B cell (primary cell): ENCODE results near the gene CMTM3. TPM values are rescaled to one million over a fixed set of nuclear protein-coding genes. Genes with fewer than 3 reads are reported as not detected.

Experiments used
- ATAC-seq: fragments of 200-7000 bp; cut with Tn5 transposase; one replicate; pipeline ENCODE4 v1.10.0; 2021; ENCODE audit warnings: low read depth, mild to moderate bottlenecking, moderate number of reproducible peaks, moderate library complexity
- CTCF ChIA-PET: fragments of 350-600 bp; sonication (Branson Sonifier 250); formaldehyde crosslinking; loops from one replicate; lab custom pipeline; 2021; ENCODE audit warnings: antibody characterized with exemption, inconsistent platforms; lab: Charles Lee
- POLR2A ChIA-PET: fragments of 350-600 bp; sonication (Branson Sonifier 250); formaldehyde crosslinking; loops from one replicate; lab custom pipeline; 2021; ENCODE audit warnings: antibody characterized with exemption; lab: Charles Lee
- DNase-seq: peaks from one replicate; pipeline ENCODE4 v3.0.0; 2013
- H2AFZ ChIP-seq: 2 replicates; pipeline ENCODE4 v1.6.1; 2012; ENCODE audit warnings: mild to moderate bottlenecking, low read depth, low read length; ENCODE audit not compliant: insufficient read depth, poor library complexity, severe bottlenecking
- H3K27ac ChIP-seq, 2 donors: 1 replicate in 1 of 2; 2 replicates in 1 of 2; pipeline ENCODE4 v1.5.1; 2012 to 2013; ENCODE audit warnings: low read length in 2 of 2, mild to moderate bottlenecking in 2 of 2, moderate library complexity in 1 of 2
- H3K27me3 ChIP-seq, 4 experiments: fragments of 200-600 bp in 1 of 4; sonication (generic) in 1 of 4; replicated peaks in 1 of 4; 1 replicate in 2 of 4; 2 replicates in 2 of 4; pipeline versions ENCODE4 v1.6.1 to v1.7.0; 2013 to 2016; ENCODE audit warnings: low read length in 3 of 4, mild to moderate bottlenecking in 2 of 4, mixed read lengths in 1 of 4, moderate library complexity in 1 of 4; ENCODE audit not compliant: insufficient read depth in 4 of 4, control insufficient read depth in 3 of 4; ENCODE audit errors: control extremely low read depth in 1 of 4
- H3K36me3 ChIP-seq, 2 experiments: replicated peaks in 1 of 2; 1 replicate in 1 of 2; 2 replicates in 1 of 2; pipeline versions ENCODE4 v1.6.1 to v1.7.1; 2013; ENCODE audit warnings: low read length in 1 of 2; ENCODE audit not compliant: insufficient read depth in 2 of 2, control insufficient read depth in 1 of 2; ENCODE audit errors: control extremely low read depth in 1 of 2, extremely low read depth in 1 of 2
- H3K4me1 ChIP-seq, 2 donors: fragments of 200-600 bp in 1 of 2; sonication (generic) in 1 of 2; 1 replicate in 1 of 2; 2 replicates in 1 of 2; pipeline versions ENCODE4 v1.5.1 to v1.6.1; 2013 to 2017; ENCODE audit warnings: low read length in 2 of 2; ENCODE audit not compliant: control insufficient read depth in 2 of 2, insufficient read depth in 2 of 2
- H3K4me2 ChIP-seq: replicated peaks from 2 replicates; pipeline ENCODE3; 2012; ENCODE audit warnings: mild to moderate bottlenecking, low read depth, low read length; ENCODE audit not compliant: poor library complexity, severe bottlenecking
- H3K4me3 ChIP-seq, 5 experiments: fragments of 200-600 bp in 1 of 5; sonication (generic) in 1 of 5; 1 replicate in 3 of 5; 2 replicates in 2 of 5; pipeline versions ENCODE4 v1.5.1 to v1.7.0; 2011 to 2016; ENCODE audit warnings: low read length in 4 of 5, mild to moderate bottlenecking in 4 of 5, low read depth in 2 of 5, control low read depth in 1 of 5, moderate library complexity in 1 of 5; ENCODE audit not compliant: insufficient read depth in 1 of 5; ENCODE audit errors: control extremely low read depth in 1 of 5, extremely low read depth in 1 of 5
- H3K79me2 ChIP-seq: fragments of 200-600 bp; sonication (generic); one replicate; pipeline ENCODE4 v1.6.0; 2016; ENCODE audit warnings: low read length; ENCODE audit not compliant: control insufficient read depth, insufficient read depth
- H3K9ac ChIP-seq: fragments of 200-600 bp; sonication (generic); 2 replicates; pipeline ENCODE4 v1.6.1; 2017; ENCODE audit warnings: mild to moderate bottlenecking, low read length, moderate library complexity
- H3K9me3 ChIP-seq, 3 donors: one replicate each; pipeline versions ENCODE4 v1.6.1 to v1.7.1; 2013; ENCODE audit warnings: low read length in 2 of 3; ENCODE audit not compliant: control insufficient read depth in 2 of 3, insufficient read depth in 1 of 3; ENCODE audit errors: control extremely low read depth in 1 of 3
- H4K20me1 ChIP-seq: 2 replicates; pipeline ENCODE4 v1.6.0; 2012; ENCODE audit warnings: mild to moderate bottlenecking, low read length; ENCODE audit not compliant: insufficient read depth, control insufficient read depth, poor library complexity, severe bottlenecking
- H3K27ac Mint-ChIP-seq: one replicate; pipeline ENCODE4 v1.8.0; 2021; ENCODE audit warnings: mixed read lengths
- H3K27me3 Mint-ChIP-seq: one replicate; pipeline ENCODE4 v1.8.0; 2021; ENCODE audit warnings: mixed read lengths
- H3K4me1 Mint-ChIP-seq: one replicate; pipeline ENCODE4 v1.8.0; 2021; ENCODE audit warnings: mixed read lengths
- H3K4me3 Mint-ChIP-seq: one replicate; pipeline ENCODE4 v1.8.0; 2021; ENCODE audit warnings: mixed read lengths
- H3K9me3 Mint-ChIP-seq: one replicate; pipeline ENCODE4 v1.8.0; 2022; ENCODE audit warnings: mixed read lengths; ENCODE audit not compliant: insufficient read depth
- CTCF ChIP-seq: fragments of 200-600 bp; IDR thresholded peaks from one replicate; pipeline ENCODE4 v1.8.0; 2022; ENCODE audit warnings: antibody characterized with exemption, mild to moderate bottlenecking
- EZH2 ChIP-seq: IDR thresholded peaks from 2 replicates; pipeline ENCODE4 v1.6.1; 2012; ENCODE audit warnings: borderline replicate concordance, low read depth, mild to moderate bottlenecking, moderate library complexity, low read length; ENCODE audit not compliant: insufficient read depth, poor library complexity, severe bottlenecking
- WGBS: methylation state at CpG from one replicate; pipeline ENCODE4 v1.1.5; 2013; ENCODE audit warnings: missing lambda C conversion rate; ENCODE audit not compliant: insufficient coverage; 5-methylcytosine and 5-hydroxymethylcytosine counted together
- intact Hi-C: fragments of 100-400 bp; cut with micrococcal nuclease; formaldehyde crosslinking; loops from one replicate; pipeline ENCODE4 v1.10.0; 2022
- polyA plus RNA-seq: library from polyadenylated mRNA; depleted of rRNA; stranded (reverse); fragments of >200 nt; gene quantifications from 2 replicates; pipeline ENCODE4 v1.2.3, GENCODE V29; 2012
- total RNA-seq, 2 donors: library from RNA; stranded (reverse); fragments of 120-200 nt in 1 of 2; gene quantifications; 1 replicate in 1 of 2; 2 replicates in 1 of 2; pipeline versions ENCODE4 v1.2.3 to v1.2.4, GENCODE V29; 2013 to 2022

Gene CMTM3
- total and polyA plus RNA-seq, 2 donors (not counting 1 experiment from before 2014, with no cell fraction given) = 7.5 to 8.7 TPM

- no peak overlapping the region for H3K9ac ChIP-seq
- no peaks in the 10 kb centered on the region for H3K79me2 ChIP-seq
- H3K27me3 ChIP-seq = peaks cover 0 to 19% (median 11%) of the 10 kb centered on the region in 4 experiments
- DNase-seq (no peak), ATAC-seq (no peak)
- Mint-ChIP-seq H3K4me3 (no peak overlapping the region), H3K27ac (no peak overlapping the region), H3K9me3 (peaks cover 6% of the 10 kb centered on the region), H3K27me3 (peaks cover 29% of the 10 kb centered on the region), H3K4me1 (peaks cover 12% of the 10 kb centered on the region)
- POLR2A ChIA-PET = no interaction called here
- WGBS = no CpG with 5 or more reads among the region's 3 CpGs
- TF ChIP-seq CTCF = no peak
- H3K4me2 ChIP-seq = no peak overlapping the region
- no peak overlapping the region for H3K27ac ChIP-seq
- no peaks in the 10 kb centered on the region for H3K36me3 ChIP-seq
- intact Hi-C loops = no loop called here
- no peaks in the 10 kb centered on the region for H4K20me1 ChIP-seq
- H2AFZ ChIP-seq = no peak overlapping the region
- peaks cover 8 to 9% of the 10 kb centered on the region in 2 donors for H3K4me1 ChIP-seq
- no peak overlapping the region for H3K4me3 ChIP-seq
- CTCF ChIA-PET = interaction anchor here (1.4 kb wide), 1 partner anchor 9 kb away, joined by 6 read pairs; no protein-coding TSS in a partner anchor
- peaks cover 2 to 25% (median 21%) of the 10 kb centered on the region in 3 donors for H3K9me3 ChIP-seq
Observed at GRCh38 chr16:66598111-66598510, 6.4 kb upstream of the CMTM3 start.

GRCh38 chr16:66599726-66600125 is 4.8 kb upstream of the CMTM3 start:
- peaks cover 6% of the 10 kb centered on the region for H3K9me3 Mint-ChIP-seq
- POLR2A ChIA-PET = no interaction called here
- no peak for DNase-seq
- H3K4me1 Mint-ChIP-seq = peaks cover 19% of the 10 kb centered on the region
- no peaks in the 10 kb centered on the region for H3K79me2 ChIP-seq
- peaks cover 2 to 20% (median 15%) of the 10 kb centered on the region in 3 donors for H3K9me3 ChIP-seq
- H3K4me3 Mint-ChIP-seq = no peak overlapping the region
- H3K4me2 ChIP-seq = no peak overlapping the region
- WGBS = no CpG with 5 or more reads among the region's 4 CpGs
- H3K9ac ChIP-seq = no peak overlapping the region
- no peak overlapping the region for H3K27ac Mint-ChIP-seq
- H3K36me3 ChIP-seq = no peaks in the 10 kb centered on the region
- H3K27me3 Mint-ChIP-seq = peaks cover 34% of the 10 kb centered on the region
- no peak overlapping the region for H3K4me3 ChIP-seq
- intact Hi-C loops = no loop called here
- peaks cover 0 to 25% (median 12%) of the 10 kb centered on the region in 4 experiments for H3K27me3 ChIP-seq
- CTCF ChIA-PET = interaction anchor here (1.2 to 1.4 kb wide), 3 partner anchors 10 to 88 kb away, joined by 3 to 6 read pairs (median 3); no protein-coding TSS in a partner anchor
- no peak overlapping the region for H3K27ac ChIP-seq
- no peak overlapping the region for H2AFZ ChIP-seq
- no peak for ATAC-seq
- no peaks in the 10 kb centered on the region for H4K20me1 ChIP-seq
- TF ChIP-seq CTCF = no peak
- TF ChIP-seq EZH2 = no peak
- peaks cover 10 to 17% of the 10 kb centered on the region in 2 donors for H3K4me1 ChIP-seq
